ENCODE results near the gene STK35. TPM values are rescaled to one million over a fixed set of nuclear protein-coding genes. Genes with fewer than 3 reads are reported as not detected.

Gene STK35
- total and polyA plus RNA-seq, 9 of the 15 experiments (the other 6 are each of a cell fraction or from before 2014, with no cell fraction given), result 1.0 to 11.0 (median 6.3) TPM

GRCh38 chr20:2065099-2065498, 36.5 kb upstream of the STK35 start:
- Histone ChIP-seq H3K9me3 (replicated peaks; ENCODE audit: control insufficient read depth, insufficient read depth, low read depth, low read length) (no peaks in the 10 kb centered on the region), H3K79me2 (ENCODE audit: control insufficient read depth, insufficient read depth, low read length) (no peaks in the 10 kb centered on the region), H3K9ac (ENCODE audit: insufficient read depth in 1 of 2, low read depth in 2 of 2, low read length in 2 of 2) (no peak overlapping the region), H3K27me3 (ENCODE audit: control insufficient read depth in 2 of 2, insufficient read depth in 2 of 2, low read length in 2 of 2) (peaks cover 0 to 4% of the 10 kb centered on the region in 2 experiments; a peak in 1 of 5 replicates), H3K4me2 (ENCODE audit: insufficient read depth, low read length) (no peak overlapping the region), H3K4me3 (no peak overlapping the region), H3K9me1 (ENCODE audit: control insufficient read depth, insufficient read depth, low read length) (no peaks in the 10 kb centered on the region), H3K4me1 (replicated peaks in 1 of 2; ENCODE audit: control insufficient read depth in 2 of 2, insufficient read depth in 2 of 2, low read length in 2 of 2) (no peaks in the 10 kb centered on the region), H3K36me3 (ENCODE audit: control insufficient read depth, insufficient read depth, low read length) (no peaks in the 10 kb centered on the region), H4K20me1 (replicated peaks; ENCODE audit: control insufficient read depth, insufficient read depth, low read length) (no peaks in the 10 kb centered on the region), H2AFZ (ENCODE audit: low read depth, low read length) (no peak overlapping the region), H3K27ac (ENCODE audit: extremely low read depth, low read depth, low read length) (no peak overlapping the region)
- ChIA-PET POLR2A (no interaction called here), CTCF (ENCODE audit: low intra/inter-chr PET ratio) (no interaction called here)
- in situ Hi-C loops (cut with MboI), result no loop called here
- TF ChIP-seq POU5F1 (IDR thresholded peaks at IDR 0.05; ENCODE audit: borderline replicate concordance, low read depth, low read length, partially characterized antibody) (no peak), YY1 (IDR thresholded peaks at IDR 0.05; ENCODE audit: borderline replicate concordance in 1 of 3, control insufficient read depth in 1 of 3, extremely low read depth in 1 of 3, insufficient read depth in 3 of 3, insufficient read length in 1 of 3, insufficient replicate concordance in 2 of 3, low read depth in 1 of 3, low read length in 2 of 3) (no peak), PKNOX1 (IDR thresholded peaks at IDR 0.05) (no peak), LCOR (CRISPR knock-in tag; IDR thresholded peaks at IDR 0.05) (no peak), HCFC1 (IDR thresholded peaks at IDR 0.05; ENCODE audit: low read depth, low read length) (no peak), HNRNPUL1 (IDR thresholded peaks at IDR 0.05; ENCODE audit: low read length) (no peak), CEBPG (CRISPR knock-in tag; IDR thresholded peaks at IDR 0.05) (no peak), CEBPG (tag; conservative IDR thresholded peaks at IDR 0.05 in 1 of 2, IDR thresholded peaks at IDR 0.05 in 1 of 2) (no peak), MBD1 (CRISPR knock-in tag; IDR thresholded peaks at IDR 0.05) (no peak), NCOA4 (IDR thresholded peaks at IDR 0.05; ENCODE audit: partially characterized antibody) (no peak), STAT6 (CRISPR knock-in tag; IDR thresholded peaks at IDR 0.05) (no peak)
- WGBS (ENCODE audit: insufficient coverage, low coverage, missing lambda C conversion rate), result 0% methylated on average over 3 of the region's 3 CpGs
- ATAC-seq (no peak), DNase-seq (ENCODE audit: extremely low read depth in 1 of 4, low spot score in 3 of 4) (no peak), FAIRE-seq (no peak)
- no TSS peak for BruUV-seq (replicated peaks)
- intact Hi-C loops (cut with micrococcal nuclease), result no loop called here
